GM18499 (cell line): ENCODE results near the gene CD300LF.

Experiments
- ATAC-seq: cut with Tn5 transposase; IDR thresholded peaks from one replicate; pipeline ENCODE4 v1.9.1; 2021; ENCODE audit warnings: moderate number of reproducible peaks; ENCODE audit not compliant: insufficient read depth, unreplicated experiment

Gene CD300LF

GRCh38 chr17:74712756-74713155, at the start of gene CD300LF:
Gene CD300LF, minus strand, starts transcription at chr17:74712923. Its CDS starts 57 bp downstream, at chr17:74712866.
- no peak for ATAC-seq

- ATAC-seq, result no peak
Measured at GRCh38 chr17:74761931-74762330, 49.2 kb upstream of the CD300LF start.

GRCh38 chr17:74761419-74761818, 48.7 kb upstream of the CD300LF start:
- ATAC-seq, result no peak

GRCh38 chr17:74760404-74761105, 47.8 kb upstream of the CD300LF start:
- ATAC-seq, result no peak

- ATAC-seq, result no peak
Measured at GRCh38 chr17:74759941-74760340, 47.2 kb upstream of the CD300LF start.

- no peak for ATAC-seq
Measured at GRCh38 chr17:74759243-74759801, 46.6 kb upstream of the CD300LF start.

- no peak for ATAC-seq
Measured at GRCh38 chr17:74758848-74759168, 46.1 kb upstream of the CD300LF start.

- ATAC-seq, result no peak
Measured at GRCh38 chr17:74757931-74758847, 45.5 kb upstream of the CD300LF start.

- no peak for ATAC-seq
Measured at GRCh38 chr17:74757502-74757901, 44.8 kb upstream of the CD300LF start.

GRCh38 chr17:74756891-74757290, 44.2 kb upstream of the CD300LF start:
- no peak for ATAC-seq

GRCh38 chr17:74755533-74755932, 42.8 kb upstream of the CD300LF start:
- no peak for ATAC-seq

GRCh38 chr17:74754832-74755231, 42.1 kb upstream of the CD300LF start:
- no peak for ATAC-seq

- no peak for ATAC-seq
Measured at GRCh38 chr17:74752822-74753401, 40.2 kb upstream of the CD300LF start.

- no peak for ATAC-seq
Measured at GRCh38 chr17:74752415-74752814, 39.7 kb upstream of the CD300LF start.

GRCh38 chr17:74750327-74751069, 37.8 kb upstream of the CD300LF start:
- ATAC-seq, result no peak

- no peak for ATAC-seq
Measured at GRCh38 chr17:74750039-74750326, 37.3 kb upstream of the CD300LF start.

- ATAC-seq, result no peak
Measured at GRCh38 chr17:74749279-74750038, 36.7 kb upstream of the CD300LF start.

GRCh38 chr17:74748529-74749278, 36.0 kb upstream of the CD300LF start, which contains the start of gene NHERF1:
Gene NHERF1, plus strand, starts transcription at chr17:74748628. Its CDS starts 219 bp downstream, at chr17:74748847.
- ATAC-seq, result no peak

GRCh38 chr17:74748279-74748528, 35.5 kb upstream of the CD300LF start:
- no peak for ATAC-seq
